ENCODE results near the gene IWS1.

Gene IWS1

DNA sequence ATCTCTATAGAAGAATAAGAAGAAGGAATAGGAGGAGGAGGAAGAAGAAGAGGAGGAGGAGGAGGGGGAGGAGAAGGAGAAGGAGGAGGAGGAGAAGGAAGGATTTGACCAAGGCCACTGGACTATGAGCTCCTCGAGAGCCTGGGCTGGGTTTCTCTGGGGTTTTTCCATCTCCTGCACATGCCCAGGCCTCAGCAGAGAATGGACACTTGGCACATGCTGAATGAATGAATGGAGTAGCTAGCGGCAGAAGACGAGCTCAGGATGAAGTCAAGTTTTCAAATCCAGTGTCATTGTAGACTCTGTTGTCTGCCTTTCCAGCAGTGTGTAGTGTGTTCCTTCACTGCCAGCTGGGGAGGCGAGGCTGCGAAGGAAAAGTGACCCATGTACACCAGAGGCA is 11.4 kb upstream of the IWS1 start:
- TF ChIP-seq, protein P1, sequence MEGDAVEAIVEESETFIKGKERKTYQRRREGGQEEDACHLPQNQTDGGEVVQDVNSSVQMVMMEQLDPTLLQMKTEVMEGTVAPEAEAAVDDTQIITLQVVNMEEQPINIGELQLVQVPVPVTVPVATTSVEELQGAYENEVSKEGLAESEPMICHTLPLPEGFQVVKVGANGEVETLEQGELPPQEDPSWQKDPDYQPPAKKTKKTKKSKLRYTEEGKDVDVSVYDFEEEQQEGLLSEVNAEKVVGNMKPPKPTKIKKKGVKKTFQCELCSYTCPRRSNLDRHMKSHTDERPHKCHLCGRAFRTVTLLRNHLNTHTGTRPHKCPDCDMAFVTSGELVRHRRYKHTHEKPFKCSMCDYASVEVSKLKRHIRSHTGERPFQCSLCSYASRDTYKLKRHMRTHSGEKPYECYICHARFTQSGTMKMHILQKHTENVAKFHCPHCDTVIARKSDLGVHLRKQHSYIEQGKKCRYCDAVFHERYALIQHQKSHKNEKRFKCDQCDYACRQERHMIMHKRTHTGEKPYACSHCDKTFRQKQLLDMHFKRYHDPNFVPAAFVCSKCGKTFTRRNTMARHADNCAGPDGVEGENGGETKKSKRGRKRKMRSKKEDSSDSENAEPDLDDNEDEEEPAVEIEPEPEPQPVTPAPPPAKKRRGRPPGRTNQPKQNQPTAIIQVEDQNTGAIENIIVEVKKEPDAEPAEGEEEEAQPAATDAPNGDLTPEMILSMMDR (IDR thresholded peaks at IDR 0.05; ENCODE audit: insufficient read depth, low read depth, low read length, missing control alignments): no peak
- H3K4me3 ChIP-seq (ENCODE audit: low read depth, low read length): no peak overlapping the region
- no peak for DNase-seq (ENCODE audit: low read depth)

DNA sequence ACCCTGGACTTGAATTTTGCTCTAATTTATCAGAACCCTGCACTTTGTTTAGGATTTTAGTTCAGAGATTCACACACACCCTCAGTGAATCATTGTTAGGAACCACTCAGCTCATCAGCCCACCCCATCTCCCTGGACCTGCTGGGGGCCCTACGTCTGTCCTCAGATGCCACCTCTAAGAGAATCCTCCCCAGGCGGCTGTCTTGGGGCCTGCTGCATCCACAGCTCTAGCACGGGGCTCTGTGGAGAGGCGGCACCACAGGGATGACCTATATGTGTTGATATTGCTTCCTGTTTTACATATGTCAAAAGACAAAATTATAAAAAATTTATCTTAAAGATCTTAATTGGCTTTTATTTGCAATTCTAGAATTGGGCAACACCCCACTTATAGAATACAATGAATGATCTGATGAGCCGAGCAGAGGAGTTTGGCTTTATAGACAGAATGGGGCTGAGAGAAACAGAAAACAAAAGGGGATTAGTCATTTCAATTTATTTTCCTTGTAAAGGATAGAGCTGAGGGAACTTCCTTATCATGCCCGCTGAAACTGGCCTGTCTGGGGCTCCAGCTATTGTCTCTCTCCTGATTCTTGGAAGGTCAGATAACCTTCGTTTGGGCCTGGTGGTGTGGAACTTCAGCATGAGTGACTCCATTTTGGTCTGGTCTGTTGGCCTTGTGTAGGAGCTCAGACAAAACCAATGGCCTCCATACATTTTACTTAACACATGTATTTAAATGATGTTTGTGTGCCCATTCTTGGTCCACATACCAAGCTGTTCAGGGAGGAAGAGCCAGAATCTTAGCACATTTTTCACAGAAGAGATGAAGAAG is 10.6 kb upstream of the IWS1 start:
- H3K4me3 ChIP-seq (ENCODE audit: low read depth, low read length): no peak overlapping the region
- DNase-seq (ENCODE audit: low read depth): no peak
- TF ChIP-seq, protein P1 (IDR thresholded peaks at IDR 0.05; ENCODE audit: insufficient read depth, low read depth, low read length, missing control alignments): no peak

DNA sequence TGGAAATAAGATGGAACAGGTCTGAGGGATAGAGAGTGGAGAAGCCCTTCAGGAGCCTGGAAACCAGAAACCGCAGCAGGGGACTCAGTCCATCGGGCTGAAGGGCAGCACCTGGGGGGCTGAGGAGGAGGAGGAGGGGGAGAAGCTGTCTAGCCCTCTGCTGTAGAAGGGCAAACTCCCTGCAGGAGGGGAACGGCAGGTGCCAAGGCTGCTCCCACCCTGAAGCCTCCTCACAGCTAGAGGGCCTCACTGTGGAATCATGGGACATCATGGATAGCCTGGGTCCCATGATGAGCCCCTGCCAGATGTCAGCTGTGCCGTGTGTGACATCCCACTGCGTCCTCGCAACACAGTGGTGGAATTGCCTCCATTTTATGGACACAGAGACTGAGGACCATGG is 9.6 kb upstream of the IWS1 start:
- DNase-seq (ENCODE audit: low read depth): no peak
- no peak overlapping the region for H3K4me3 ChIP-seq (ENCODE audit: low read depth, low read length)
- TF ChIP-seq, protein P1 (IDR thresholded peaks at IDR 0.05; ENCODE audit: insufficient read depth, low read depth, low read length, missing control alignments): no peak

DNA sequence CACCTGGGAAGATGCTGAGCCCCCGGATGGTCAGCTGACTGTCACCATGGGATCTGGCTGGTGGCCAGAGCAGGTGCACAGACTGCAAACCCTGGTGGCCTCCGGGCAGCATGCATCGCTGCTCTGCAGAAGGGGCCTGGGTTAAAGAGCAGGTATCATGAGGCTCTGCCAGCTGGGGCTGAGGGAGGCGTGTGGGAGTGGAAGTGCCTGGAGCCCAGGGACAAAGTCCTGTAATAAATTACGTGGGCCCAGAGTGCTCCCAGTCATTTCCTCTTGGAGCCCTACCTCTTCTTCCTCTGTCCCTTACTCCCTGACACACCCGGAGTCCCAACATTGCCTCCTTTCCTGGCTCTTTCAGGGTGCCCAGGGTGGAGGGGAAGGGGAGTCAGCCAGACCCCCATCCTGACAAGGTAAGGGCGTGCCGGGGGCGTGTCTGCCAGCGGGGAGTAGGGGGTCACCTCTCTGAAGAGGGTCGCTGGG is 9.2 kb upstream of the IWS1 start, which contains the start of gene MYO7B:
MYO7B (plus strand) TSS at position 262 of the 480 bp plus-strand sequence. CDS start 24,040 bp downstream, outside the sequence.
- DNase-seq (ENCODE audit: low read depth): no peak
- TF ChIP-seq, protein P1 (IDR thresholded peaks at IDR 0.05; ENCODE audit: insufficient read depth, low read depth, low read length, missing control alignments): no peak
- no peak within 1 kb of the TSS for H3K4me3 ChIP-seq (ENCODE audit: low read depth, low read length)

DNA sequence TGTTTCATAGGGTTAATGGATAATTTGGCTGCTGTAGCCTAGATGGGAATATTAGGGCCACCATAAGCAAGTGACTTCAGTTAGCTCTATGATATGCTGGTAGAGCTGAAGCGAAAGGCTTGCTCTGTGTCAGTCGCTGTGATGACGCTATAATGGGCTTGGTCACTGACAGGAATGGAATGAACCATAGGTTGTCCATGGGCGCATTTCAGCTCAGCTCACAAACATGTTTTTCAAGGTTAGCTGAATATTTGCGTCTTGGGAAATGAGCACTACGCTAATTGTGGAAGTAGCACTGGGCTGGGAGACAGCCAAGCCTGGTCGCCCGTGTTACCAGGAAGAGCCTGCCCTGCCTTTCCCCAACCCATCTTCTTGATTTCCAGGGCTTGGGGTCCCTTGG is 6.0 kb upstream of the IWS1 start:
- TF ChIP-seq, protein P1 (IDR thresholded peaks at IDR 0.05; ENCODE audit: insufficient read depth, low read depth, low read length, missing control alignments): no peak
- no peak for DNase-seq (ENCODE audit: low read depth)
- no peak overlapping the region for H3K4me3 ChIP-seq (ENCODE audit: low read depth, low read length)

DNA sequence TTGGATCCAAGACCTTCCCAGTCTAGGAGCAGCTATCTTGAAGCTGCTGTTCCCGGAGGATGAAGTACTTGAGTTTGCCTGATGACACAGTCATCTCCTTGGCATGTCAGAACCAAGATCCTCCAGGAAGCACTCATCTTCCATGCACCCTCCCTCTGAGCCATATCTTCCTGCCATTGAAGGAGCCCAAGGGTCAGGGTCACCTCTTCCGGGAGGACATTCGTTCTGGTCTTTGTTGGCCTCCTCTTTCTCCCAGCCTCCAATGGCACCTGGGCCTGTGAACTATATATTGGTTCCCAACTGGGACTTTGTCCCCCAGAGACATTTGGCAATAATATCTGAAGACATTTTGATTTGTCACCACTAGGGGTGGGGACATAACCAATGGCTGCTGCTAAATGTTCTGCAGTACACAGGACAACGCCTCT is 4.9 kb upstream of the IWS1 start:
- TF ChIP-seq, protein P1 (IDR thresholded peaks at IDR 0.05; ENCODE audit: insufficient read depth, low read depth, low read length, missing control alignments): peak; percentile 9
- no peak for DNase-seq (ENCODE audit: low read depth)
- H3K4me3 ChIP-seq (ENCODE audit: low read depth, low read length): no peak overlapping the region
